Ramos (cell line): ENCODE results near the gene ARMS2.

Experiments used
- in situ Hi-C: fragments of 300-500 bp; cut with MboI; formaldehyde crosslinking; loops from one replicate; pipeline ENCODE4 v1.14.3; 2022; ENCODE audit warnings: low sequenced_read_pairs; ENCODE audit not compliant: unreplicated experiment

The ARMS2 gene

DNA sequence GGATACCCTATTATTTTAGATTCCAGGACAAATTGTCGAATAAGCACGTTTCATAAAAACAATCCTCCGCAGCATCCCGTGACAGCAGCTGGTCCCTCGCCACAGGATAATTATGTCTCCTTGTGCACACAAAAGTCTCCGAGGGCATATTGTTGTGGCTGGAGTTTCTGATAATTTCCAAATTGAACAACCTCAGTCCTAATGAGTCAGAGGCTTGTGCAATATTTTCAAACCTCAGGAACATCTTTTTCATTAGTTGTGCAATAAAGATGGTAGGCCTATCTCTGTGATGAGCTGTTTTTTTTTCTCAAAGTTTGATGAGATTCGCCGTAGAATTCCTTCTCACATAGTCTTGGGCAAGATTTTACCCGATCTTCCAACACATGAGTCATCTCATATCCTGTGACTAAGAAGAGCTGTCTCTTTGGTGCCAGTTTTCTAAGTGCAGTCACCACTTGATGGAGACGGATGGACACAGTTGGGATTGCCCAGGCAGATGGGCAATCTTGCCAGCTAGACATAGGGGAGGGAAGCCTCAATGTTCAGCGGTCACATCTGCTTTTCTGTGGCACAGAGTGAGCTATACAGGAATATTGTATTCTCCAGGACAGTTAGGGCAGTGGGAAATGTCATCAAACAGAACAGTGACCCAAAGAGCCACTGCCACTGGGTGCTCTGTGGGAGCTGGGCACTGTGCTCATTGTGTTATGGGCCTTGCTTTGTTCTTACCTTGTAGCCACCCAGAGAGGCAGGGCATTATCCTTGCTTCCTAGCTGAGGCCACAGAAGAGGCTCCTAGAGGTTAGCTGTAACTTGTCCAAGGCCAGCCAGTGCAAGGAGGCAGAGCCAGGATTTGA, 14.7 kb downstream of the ARMS2 start:
- in situ Hi-C loops = no loop called here

DNA sequence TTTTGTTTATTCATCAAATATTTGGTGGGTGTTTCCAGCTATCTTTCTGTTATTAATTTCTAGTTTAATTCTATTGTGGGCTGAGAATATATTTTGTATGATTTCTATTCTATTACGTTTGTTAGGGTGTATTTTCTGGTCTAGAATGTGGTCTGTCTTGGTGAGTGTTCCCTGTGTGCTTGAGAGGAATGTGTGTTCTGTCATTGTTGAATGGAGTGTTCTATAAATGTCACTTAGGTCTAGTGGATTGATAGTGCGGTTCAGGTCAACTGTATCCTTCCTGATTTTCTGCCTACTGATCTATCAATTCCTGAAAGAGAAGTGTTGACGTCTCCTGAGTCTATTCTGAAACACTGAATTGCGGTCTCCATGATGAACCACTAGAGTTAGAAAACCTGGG, 15.4 kb downstream of the ARMS2 start:
- in situ Hi-C loops = no loop called here

DNA sequence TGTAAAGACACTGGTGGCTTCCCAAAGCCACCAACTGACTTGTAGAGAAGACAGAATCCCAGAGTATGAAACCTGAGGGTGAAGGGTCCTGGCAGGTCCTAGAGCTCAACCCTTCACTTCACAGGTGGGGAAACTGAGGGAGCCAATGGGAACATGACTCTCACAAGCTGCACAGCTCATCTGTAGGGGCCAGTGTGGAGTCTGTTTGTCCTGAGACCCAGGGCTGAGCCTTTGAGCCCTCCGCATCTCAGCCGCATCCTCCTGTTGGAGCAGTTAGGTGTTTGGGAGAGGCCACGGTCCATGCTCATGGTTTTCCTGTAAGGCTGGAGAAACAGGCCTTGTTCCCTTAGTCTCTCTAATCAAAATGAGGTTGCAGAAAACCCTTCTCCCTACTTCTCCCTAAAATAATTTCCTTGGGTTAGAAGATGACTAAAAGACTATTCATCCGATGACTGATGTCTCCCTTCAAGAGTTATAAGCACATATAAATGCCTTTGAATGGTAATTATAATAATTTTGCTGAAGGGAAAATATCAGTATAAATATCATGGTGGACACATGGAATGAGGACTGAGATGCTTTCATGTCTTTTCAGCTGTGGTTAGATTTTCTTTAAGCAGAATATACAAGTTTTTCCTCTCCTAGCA, 17.2 kb downstream of the ARMS2 start:
- in situ Hi-C loops = no loop called here

DNA sequence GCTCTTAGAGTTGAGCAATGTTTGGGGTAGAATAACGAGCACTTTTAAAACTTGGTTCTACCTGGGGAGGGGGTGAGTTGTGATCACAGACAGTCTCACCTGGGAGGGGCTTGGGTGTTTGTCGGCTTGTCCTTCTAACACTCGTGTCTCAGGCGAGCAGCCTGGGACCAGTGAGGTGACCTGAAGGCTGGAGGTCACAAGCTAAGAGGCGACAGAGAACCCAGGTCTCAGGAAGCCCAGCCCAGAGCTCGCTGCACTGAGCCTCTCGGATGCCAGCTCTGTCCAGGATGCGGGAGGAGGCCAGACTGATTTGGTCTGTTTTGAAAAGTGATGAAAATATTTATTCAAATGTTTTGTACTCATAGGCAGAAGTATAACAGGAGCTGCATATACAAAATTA, 18.7 kb downstream of the ARMS2 start:
- in situ Hi-C loops = no loop called here

DNA sequence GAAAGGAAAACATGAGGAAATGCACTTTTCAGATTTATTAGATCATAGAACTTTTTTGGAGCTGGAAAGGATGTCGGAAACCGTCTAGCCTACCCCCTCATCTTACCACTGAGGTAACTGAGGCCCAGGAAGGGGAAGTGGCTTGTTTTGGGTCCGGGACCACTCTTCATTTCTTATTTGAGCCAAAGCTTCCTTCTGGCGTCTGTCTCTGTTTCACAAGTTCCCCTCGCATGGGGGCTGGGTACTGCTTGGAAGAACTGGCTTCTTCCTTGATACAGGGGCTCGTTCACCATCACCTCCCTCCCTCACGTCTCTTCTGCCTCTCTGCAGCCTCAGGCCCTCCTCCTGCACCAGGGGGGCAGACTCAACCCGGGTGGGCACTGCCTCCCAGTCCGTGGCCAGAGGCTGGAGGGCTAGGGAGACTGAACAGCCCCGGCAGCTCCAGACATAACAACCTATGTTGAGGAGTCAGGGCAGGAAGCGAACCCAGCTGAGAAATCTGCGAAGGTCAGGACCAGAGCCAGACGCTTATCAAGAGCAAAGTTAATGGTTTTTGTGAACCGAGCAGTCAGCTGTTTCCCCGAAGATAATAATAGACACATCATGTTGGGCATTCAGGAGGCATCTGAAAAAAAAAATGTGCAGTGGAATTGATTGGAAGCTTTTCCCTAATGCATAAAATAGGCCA, 19.8 kb downstream of the ARMS2 start:
- in situ Hi-C loops = no loop called here

DNA sequence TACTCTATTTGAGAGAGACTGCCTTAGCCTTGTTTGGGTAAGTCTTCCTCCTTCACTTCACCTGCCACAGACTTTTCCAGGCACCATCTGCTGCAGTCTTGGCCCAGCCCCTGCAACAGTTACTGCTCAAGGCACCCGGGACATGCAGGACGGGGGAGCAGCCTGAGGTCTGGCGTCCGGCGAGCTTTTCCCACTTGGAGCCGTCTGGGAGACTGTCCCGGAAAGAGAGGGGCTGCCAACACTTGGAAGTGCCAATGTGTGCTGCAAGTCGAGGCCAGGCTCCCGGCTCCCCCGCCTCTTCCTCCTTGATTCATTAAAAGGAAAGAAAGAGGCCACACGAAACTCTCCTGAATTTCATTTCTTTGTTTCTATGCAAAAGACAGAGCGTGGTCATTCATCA, 20.6 kb downstream of the ARMS2 start:
- in situ Hi-C loops = no loop called here

DNA sequence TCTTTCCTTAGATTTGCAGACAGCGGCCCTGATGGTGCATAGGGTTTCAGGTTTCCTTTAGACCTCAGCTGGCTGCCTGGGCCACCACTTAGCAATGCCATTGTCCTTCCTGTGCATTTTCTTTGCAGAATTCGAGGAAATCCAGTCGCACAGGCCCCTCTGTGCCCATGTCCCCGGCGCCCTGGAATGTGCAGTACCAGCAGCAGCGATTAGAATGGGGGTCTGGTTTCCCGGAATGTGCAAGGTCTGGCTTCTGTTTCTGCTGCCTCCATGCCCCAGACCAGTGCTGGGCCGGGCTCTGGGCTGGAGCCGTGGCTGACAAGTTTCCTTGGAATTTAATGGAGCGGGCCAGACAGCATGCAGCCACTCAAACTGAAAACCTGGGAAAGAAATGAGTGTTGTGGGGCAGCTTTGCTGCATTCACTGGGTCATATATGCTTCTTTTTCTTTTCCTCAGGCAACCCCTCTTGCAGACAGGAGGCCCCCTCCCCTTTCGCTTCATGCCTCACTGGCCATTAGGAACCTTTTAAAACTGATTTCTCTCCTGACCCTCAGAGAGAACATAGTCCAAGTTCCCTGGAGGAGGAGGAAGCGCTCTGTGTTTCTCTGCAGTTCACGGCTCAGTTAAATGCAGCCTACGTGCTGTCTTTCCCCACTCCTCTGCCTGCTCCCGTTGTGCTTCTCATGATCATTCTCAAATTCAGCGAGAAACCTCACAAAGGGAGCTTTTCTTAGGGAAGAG, 21.3 kb downstream of the ARMS2 start:
- in situ Hi-C loops = no loop called here

DNA sequence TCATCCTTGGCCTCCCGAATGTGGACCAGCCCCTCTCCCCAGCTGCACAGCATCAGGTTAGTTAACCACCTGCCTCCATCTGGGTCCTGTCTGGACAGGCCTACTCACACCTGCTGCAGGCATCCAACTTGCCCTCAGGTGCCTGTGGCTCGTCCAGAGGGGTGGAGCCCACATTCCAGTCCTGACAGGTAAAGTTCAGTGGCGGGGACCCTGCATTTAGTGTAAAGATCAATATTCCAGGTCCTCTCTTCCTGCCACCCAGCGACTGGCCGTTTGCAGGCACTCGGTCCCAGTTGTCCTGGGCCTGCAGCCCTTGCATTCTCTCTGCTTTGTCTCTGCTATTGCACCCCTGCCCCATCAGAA, 21.9 kb downstream of the ARMS2 start:
- in situ Hi-C loops = no loop called here

DNA sequence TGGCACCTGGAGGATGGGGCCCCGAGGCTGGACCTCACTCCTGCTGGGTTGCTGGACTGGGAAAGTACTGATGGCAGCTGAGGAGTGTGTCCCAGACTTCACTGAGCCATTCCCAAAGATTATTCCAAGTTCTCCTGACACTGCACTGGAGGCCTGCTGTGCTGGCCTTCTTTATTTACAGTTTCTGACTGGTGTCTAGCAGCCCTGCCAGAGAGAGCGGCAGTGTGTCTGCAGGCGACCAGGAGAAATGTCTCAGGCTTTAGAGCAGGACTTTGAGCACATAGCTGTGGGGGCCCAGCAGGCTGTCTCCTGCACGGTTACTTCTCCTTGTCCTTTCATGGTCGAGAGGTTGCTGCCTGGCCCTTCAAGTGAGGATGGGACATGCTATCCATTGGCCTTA, 23.0 kb downstream of the ARMS2 start:
- in situ Hi-C loops = no loop called here

DNA sequence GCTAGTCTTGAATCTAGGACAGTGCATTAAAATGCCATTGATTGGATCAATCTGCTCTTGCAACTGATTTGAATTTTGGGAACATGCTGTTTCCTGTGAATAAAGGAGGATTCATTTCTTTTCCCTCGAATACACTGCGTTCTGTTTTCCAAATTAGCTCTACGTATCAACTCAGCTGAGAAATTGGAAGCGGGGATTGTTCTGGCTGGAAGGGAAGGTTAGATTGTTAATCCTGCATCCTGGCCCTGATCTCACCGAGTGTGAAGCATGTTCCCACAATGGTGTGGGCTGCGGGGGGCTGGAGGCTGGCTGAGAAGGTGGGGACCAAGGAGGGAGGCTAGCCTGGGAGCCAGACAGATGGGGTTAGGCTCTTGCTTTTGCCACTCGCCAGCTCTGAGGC, 24.5 kb downstream of the ARMS2 start:
- in situ Hi-C loops = no loop called here

DNA sequence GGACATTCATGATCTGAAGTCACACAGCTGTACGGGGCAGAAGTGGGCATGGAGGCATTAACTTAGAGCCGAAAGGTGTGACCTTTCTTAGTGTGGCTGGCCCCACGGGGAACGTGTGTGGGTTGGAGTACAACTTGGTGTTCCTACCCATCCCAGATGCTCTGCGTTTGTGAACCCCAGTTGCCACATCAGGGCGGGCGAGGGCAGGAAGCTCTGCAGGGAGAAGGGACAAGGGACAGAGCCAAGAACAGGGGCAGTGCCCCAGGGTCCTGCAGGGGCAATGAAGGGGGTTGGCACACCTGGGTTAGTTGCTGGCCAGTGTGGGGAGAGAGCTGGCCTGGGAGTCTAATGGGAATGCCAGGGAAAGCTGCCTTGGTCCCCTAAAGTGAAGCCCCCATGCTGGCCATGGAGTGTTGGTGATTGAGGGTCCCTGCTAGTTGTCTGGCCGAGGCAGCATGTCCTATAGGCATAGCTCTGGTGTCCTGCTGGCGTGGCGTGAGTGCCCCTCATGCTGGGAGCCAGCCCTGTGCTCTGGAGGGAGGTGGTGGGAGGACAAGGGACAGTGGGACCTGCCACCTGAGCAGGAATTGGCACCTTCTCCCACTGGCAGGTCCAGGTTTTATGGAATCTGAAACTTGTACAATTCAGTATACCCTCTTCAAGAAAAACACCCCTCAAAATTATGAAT, 25.8 kb downstream of the ARMS2 start:
- in situ Hi-C loops = no loop called here

DNA sequence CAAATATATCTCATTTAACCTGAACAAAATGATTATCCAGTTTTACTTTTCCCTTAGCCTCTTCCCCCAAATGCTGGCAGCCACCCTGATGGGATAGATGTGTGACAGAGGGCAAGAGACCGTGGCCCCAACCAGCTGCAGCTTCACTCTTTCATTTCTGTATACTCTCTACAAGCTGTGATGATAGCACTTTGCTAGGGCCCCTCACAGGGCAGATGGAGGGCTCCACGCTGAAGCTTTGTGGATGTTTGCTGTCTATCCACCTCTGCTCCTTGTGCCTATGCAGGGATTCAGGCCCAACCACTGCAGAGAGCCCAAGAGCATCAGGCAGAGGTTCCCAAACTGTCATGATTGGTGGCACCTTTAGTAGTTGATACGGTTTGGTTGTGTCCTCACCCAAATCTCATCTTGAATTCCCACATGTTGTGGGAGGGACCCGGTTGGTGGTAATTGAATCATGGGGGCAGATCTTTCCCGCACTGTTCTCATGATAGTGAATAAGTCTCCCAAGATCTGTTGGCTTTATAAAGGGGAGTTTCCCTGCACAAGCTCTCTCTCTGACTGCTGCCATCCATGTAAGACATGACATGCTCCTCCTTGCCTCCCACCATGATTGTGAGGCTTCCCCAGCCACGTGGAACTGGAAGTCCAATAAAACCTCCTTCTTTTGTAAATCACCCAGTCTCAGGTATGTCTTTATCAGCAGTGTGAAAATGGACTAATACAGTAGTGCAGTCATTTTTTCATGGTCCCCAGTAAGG, 27.0 kb downstream of the ARMS2 start:
- in situ Hi-C loops = no loop called here

DNA sequence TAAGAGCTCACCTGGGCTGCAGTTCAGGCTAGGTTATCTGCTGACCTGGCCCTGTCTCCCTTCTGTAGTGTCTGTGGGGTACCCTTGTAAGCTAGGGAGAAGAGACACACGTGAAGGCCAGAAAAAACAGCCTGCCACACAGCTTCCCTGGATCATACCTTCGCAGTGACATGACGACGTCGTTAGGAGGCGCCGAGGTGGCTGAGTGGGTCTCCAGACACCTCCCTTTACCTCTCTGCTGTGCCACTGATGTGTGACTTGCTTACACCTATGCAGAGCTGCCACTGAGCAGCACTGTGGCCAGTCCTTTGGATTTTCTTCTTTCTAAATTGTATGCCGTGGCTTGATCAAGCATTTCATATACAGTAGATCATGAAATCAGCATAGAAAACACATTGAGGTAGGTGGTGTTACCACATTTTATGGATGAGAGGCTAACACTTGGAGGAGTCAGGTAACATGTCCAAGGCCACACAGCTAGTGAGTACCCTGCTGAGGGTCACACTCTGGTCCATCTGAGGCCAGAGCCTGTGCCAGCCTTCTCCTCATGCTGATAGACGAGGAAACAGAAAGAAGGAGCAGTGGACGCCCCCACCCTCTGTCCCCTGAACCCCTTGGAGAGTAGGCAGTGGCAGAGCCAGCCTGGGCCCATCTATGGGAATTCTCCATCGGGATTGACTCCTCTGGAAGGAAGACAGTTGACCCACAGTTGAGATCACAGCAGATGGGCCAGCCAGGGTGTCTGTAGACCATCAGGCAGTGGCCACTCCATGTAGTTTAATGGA, 30.0 kb downstream of the ARMS2 start:
- in situ Hi-C loops = no loop called here

DNA sequence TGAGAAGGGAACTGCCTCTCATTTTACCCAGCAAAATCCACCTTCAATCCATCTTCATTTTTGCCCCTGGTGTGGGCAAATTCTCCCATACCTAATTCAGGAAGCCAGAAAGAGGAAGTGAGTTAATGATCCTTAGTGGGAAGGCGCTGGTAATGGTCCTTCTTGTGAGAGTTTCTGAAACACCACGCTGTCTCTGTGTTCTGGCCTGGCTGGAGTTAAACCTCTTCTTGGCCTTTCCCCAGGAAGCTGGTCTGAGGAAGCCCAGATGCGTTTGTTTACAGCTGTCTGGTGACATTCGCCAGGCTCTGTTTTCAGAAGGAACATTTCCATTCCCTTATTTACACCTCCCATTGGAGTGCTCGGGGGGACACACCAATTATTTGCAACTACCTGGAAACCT, 31.2 kb downstream of the ARMS2 start:
- in situ Hi-C loops = no loop called here

DNA sequence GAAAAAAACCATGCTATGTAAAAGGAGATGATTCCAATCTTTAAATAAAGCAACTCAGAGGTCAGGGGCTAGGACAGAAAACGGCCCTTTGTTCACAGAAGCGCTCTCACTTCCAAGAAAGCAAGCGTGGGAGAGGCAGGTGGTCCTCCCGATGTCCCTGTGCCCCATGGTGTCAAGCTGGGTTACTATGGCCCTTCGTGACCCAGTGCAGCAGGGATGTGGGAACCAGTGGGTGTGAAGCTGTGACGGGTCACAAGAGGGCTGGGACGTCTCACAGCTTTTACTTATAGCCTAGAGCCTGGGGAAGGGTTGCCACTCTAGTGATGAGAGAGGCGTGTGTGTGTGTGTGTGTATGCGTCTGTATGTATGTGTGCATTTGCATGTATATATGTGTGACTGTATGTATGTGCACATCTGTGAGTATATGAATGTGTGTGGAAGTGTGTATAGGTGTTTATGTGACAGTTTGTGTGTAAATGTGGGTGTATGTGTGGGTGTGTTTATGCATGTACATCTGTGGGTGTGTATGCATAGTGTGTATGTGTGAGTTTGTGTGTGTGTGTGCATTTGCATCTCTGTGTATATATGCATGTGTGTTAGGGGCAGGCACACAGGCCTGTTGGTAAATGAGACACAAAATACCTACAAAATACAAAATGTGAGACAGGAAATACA, 32.1 kb downstream of the ARMS2 start:
- in situ Hi-C loops = no loop called here

DNA sequence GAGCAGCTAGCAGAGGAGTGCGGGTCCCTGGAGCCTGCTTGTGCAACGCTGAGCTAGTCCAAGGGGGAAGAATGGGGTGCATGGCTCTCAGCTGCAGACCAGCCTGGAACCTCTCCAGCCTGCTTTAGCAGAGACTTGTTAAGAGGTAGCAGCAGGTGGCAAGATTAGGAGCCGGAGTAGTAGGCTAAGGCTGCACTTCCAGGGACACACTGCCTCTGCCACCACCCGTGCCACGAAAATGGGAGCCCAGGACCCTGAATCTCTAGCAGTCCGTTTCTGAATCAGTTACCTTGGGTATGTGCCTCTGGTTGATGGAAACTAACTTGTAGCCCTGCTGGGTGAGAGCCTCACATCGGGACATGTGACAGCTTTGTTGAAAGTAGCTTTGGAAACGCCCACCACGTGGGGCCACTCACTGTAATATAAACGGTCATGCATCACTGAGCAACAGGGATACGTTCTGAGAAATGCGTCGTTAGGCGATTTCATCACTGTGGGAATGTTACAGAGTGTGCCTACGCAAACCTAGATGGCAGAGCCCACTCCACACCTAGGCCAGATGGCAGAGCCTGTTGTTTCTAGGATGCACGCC, 32.8 kb downstream of the ARMS2 start:
- in situ Hi-C loops = no loop called here

DNA sequence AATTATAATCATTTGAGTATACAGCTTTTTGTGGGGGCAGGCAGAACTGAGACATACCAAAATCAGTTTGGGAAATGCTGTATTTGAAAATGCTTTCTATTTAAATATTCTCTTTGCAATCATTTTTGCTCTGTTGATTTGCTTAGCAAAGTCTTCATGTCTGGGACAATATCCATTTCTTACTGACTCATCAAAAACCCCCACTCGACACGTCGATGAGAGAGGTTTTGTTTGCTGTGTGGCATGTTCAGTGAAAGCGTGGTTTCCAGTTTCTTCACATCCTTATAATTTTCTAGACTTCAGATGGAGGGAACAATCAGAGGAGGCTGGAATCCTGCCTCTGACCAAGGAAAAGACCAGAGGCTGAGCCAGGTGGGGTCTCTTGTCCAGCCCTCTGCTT, 35.8 kb downstream of the ARMS2 start:
- in situ Hi-C loops = no loop called here
